22Rv1 (cell line): ENCODE measurements around the gene DIP2A.

Experiments used
- CTCF ChIP-seq: fragments of 450-650 bp; IDR thresholded peaks from 2 replicates; pipeline ENCODE4 v1.5.1; 2017; ENCODE audit warnings: mild to moderate bottlenecking
- ZFX ChIP-seq: fragments of 450-650 bp; IDR thresholded peaks from 2 replicates; pipeline ENCODE4 v1.6.1; 2017; ENCODE audit warnings: antibody characterized with exemption, borderline replicate concordance

DNA sequence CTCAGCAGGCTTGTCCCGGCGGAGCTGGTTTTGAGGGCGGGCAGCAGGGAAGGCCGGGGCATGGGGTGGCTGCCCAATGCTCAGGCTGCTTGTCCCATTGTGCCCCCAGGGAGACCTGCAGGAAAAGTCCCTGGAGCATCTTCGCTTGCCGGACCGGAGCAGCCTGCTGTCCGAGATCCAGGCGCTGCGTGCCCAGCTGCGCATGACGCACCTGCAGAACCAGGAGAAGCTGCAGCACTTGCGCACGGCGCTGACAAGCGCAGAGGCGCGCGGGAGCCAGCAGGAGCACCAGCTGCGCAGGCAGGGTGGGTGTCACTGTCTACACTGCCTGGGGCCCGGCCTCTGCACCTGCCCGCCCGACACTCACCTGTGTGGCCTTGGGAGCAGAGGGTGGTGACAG lies 30.4 kb upstream of the DIP2A start:
- TF ChIP-seq CTCF = no peak
- no peak for TF ChIP-seq ZFX
